Measurements from ENCODE around the gene NTPCR.

GRCh38 chr1:232956081-232956480 lies 5.7 kb downstream of the NTPCR start:
- TF ChIP-seq, protein P1, sequence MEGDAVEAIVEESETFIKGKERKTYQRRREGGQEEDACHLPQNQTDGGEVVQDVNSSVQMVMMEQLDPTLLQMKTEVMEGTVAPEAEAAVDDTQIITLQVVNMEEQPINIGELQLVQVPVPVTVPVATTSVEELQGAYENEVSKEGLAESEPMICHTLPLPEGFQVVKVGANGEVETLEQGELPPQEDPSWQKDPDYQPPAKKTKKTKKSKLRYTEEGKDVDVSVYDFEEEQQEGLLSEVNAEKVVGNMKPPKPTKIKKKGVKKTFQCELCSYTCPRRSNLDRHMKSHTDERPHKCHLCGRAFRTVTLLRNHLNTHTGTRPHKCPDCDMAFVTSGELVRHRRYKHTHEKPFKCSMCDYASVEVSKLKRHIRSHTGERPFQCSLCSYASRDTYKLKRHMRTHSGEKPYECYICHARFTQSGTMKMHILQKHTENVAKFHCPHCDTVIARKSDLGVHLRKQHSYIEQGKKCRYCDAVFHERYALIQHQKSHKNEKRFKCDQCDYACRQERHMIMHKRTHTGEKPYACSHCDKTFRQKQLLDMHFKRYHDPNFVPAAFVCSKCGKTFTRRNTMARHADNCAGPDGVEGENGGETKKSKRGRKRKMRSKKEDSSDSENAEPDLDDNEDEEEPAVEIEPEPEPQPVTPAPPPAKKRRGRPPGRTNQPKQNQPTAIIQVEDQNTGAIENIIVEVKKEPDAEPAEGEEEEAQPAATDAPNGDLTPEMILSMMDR (IDR thresholded peaks at IDR 0.05 in 8 of 11, conservative IDR thresholded peaks at IDR 0.05 in 3 of 11) = no peak
- no peak for TF ChIP-seq POLR2A (IDR thresholded peaks at IDR 0.05)
